Medulla oblongata (tissue), 1 donor: ENCODE results near the gene GLYATL3.
A peak's percentile ranks its signal among the peaks of the same experiment; 100 is the strongest.

Experiments used
- DNase-seq: peaks from one replicate; pipeline ENCODE4 v3.0.0-alpha.2; 2015; ENCODE audit errors: extremely low spot score

GLYATL3 gene

GRCh38 chr6:49548613-49549304 lies 49.0 kb downstream of the GLYATL3 start:
- DNase-seq: no peak

- no peak for DNase-seq
Measured at GRCh38 chr6:49549691-49550491, 50.2 kb downstream of the GLYATL3 start.

GRCh38 chr6:49550492-49551077 lies 50.9 kb downstream of the GLYATL3 start, which contains the start of gene C6orf141:
Gene C6orf141, plus strand, starts transcription at chr6:49550668. Its CDS starts 125 bp downstream, at chr6:49550793.
- DNase-seq: no peak

- peak; percentile 18 for DNase-seq
Measured at GRCh38 chr6:49551078-49551865, 51.5 kb downstream of the GLYATL3 start.

- DNase-seq: no peak
Measured at GRCh38 chr6:49551866-49552129, 52.1 kb downstream of the GLYATL3 start.

GRCh38 chr6:49552596-49552995 lies 52.9 kb downstream of the GLYATL3 start:
- DNase-seq: no peak

- no peak for DNase-seq
Measured at GRCh38 chr6:49553384-49553783, 53.7 kb downstream of the GLYATL3 start.

GRCh38 chr6:49555951-49556350 lies 56.2 kb downstream of the GLYATL3 start:
- no peak for DNase-seq

GRCh38 chr6:49556429-49556837 lies 56.7 kb downstream of the GLYATL3 start:
- DNase-seq: no peak

- no peak for DNase-seq
Measured at GRCh38 chr6:49557177-49557576, 57.5 kb downstream of the GLYATL3 start.

- no peak for DNase-seq
Measured at GRCh38 chr6:49558238-49558637, 58.5 kb downstream of the GLYATL3 start.

- no peak for DNase-seq
Measured at GRCh38 chr6:49563006-49563886, 63.5 kb downstream of the GLYATL3 start.

- DNase-seq: no peak
Measured at GRCh38 chr6:49564552-49564951, 64.8 kb downstream of the GLYATL3 start.

- no peak for DNase-seq
Measured at GRCh38 chr6:49565261-49565660, 65.5 kb downstream of the GLYATL3 start.

GRCh38 chr6:49565855-49566254 lies 66.1 kb downstream of the GLYATL3 start:
- no peak for DNase-seq

GRCh38 chr6:49570474-49571079 lies 70.9 kb downstream of the GLYATL3 start:
- DNase-seq: no peak

- DNase-seq: no peak
Measured at GRCh38 chr6:49576618-49577017, 76.9 kb downstream of the GLYATL3 start.
